GM21529 (cell line): ENCODE data around the gene CA12.

ENCODE experiments used
- ATAC-seq: cut with Tn5 transposase; IDR thresholded peaks from one replicate; pipeline ENCODE4 v1.9.1; 2021; ENCODE audit not compliant: unreplicated experiment

Gene CA12

DNA sequence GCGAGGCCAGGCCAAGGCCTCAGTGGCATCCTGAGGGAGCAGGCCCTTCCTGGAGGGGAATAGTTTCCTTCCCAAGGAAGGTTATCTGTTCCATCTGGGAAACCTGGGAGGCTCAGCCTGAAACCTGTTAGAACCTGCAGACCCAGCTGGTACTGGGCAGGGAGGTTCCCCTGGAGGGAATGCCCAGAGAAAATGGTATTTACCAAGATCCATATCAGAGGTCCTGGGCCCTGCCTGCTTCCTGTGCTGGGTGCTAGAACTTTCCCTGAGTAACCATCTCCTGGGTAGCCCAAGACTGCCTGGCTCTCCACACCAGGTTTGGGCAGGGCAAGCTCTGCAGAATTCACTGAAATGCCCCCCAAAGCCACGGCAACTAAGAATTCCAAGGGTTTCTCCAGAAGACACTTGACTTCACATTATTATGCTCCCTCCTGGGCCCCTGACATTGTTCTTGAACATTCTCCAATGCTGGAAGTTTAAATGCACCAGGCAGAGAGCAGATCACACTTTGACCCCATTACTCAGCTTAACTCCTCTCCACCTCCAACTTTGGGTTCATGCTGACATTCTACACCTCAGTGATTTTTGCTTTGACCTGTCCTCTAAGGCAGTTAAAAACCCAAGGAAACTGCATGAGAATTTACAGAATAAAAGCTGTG lies 2.0 kb downstream of the CA12 start:
- no peak for ATAC-seq

DNA sequence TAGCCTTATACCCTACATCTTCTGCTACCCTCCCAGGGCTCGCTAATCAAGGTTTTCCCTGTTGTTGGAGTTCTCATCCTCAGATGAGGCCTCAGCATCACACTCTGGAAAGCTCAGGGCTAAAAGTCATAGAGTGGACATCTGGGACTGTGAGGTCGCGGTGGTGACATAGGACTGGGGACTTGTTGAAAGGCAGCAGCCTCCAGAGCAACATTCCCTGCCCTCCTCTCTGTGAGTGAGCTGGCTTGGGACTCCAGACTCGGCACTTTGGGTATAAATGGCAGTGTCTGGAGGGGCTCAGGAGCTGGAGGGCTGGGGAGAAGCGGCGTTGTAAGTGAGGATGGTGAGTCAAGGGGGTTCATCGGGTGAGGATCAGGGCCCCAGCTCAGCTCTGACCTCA lies 2.7 kb downstream of the CA12 start:
- no peak for ATAC-seq

- ATAC-seq, result no peak
These were observed 6.7 kb downstream of the CA12 start for GRCh38 chr15:63374686-63375520.

- ATAC-seq, result no peak
These were observed 7.6 kb downstream of the CA12 start for GRCh38 chr15:63373866-63374548.

DNA sequence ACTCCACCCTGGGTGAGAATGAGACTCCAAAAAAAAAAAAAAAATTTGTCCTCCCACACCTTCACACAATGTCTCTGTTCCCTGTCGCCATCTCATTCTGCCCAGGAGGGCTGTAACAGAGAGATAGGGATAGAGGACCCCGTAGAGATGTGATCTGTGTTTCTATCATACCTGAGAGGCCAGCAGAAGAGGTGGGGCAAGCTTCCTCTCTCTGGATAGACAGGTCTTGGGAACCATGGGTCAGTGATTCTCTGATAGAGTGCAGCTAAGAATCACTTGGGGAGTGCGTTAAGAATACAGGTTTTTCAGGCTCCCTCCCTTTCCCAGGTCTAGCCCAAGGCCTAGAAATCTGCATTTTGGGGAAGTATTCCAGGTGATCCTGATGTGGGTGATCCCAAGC lies 8.3 kb downstream of the CA12 start:
- ATAC-seq, result no peak

GRCh38 chr15:63372753-63373152 lies 8.9 kb downstream of the CA12 start:
- no peak for ATAC-seq

GRCh38 chr15:63372018-63372705 lies 9.5 kb downstream of the CA12 start:
- no peak for ATAC-seq

- ATAC-seq, result no peak
These were observed 10.2 kb downstream of the CA12 start for GRCh38 chr15:63371297-63371918.

DNA sequence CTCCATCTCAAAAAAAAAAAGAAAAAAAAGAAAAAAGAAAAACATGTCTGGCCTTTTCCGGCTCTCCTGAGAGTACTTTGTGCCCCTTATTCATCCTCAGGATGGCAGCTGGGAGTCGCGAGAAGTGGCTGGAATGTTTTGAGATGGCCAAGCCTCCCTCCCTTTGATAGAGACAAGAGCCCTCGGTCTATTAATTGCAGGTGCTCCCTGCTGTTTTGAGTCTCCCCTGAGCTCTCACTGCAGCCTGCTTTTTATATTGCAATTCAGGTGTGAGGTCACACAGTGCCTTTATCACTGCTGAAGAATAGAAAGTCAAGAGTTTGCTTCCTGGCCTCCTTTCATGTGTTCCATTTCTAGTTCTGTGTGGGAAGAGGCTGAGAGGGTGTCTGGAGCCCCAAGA lies 10.9 kb downstream of the CA12 start:
- ATAC-seq, result no peak

DNA sequence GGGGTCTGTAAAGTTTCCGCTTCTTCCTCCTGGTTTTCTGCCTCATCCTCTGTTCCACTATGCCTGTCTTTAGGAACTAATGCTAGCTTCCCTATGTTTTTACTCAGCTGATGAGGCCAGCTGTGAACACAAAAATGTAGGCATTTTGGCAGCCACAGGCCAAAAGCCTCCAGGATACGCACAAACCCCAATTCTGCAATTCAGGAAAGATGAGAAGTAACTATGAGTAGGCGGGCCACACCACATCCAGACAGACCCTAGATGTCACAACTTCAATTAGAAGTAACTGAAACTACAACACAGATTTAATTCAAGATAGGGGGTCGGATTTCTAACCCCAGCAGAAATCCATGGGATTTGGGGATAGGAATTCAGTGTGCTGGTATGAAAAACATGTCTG lies 11.9 kb downstream of the CA12 start:
- no peak for ATAC-seq

DNA sequence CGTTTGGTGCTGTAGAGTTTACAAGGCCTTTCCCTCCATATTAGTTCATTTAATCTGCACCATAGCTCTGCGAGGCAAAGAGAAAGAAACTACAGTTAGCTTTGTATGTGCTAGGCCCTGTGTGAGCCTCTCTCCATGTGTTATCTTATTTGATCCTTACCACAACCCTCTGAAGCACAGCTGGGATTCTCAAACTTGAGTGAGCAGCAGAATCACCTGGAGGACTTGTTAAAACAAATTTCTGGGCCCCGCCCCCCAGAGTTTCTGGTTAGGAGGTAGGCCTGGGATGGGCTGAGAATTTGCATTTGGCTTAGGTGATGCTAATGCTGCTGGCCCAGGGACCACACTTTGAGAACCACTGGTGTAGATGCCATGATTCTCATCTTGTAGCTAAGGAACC lies 12.3 kb downstream of the CA12 start:
- ATAC-seq, result no peak

- ATAC-seq, result no peak
These were observed 13.1 kb downstream of the CA12 start for GRCh38 chr15:63368503-63368902.

- ATAC-seq, result no peak
These were observed 13.7 kb downstream of the CA12 start for GRCh38 chr15:63367900-63368299.

DNA sequence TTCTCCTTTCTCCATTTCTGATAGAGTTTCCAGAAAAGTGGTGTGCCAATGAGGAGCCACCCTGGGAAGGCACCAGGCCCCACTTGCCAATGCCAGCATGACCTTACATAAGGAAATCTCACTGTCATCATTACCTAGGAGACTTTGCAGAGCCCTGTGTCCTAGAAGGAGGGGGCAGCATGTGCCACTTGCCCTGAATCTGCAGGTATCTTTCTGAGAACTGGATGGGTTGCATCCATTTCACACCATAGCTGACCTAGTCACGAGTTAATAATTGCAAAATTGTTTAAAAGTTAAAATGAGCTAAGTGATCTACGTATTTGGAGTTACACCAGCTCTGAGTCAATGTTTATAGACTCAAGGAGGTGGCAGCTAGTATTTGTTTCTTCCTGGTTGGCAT lies 14.3 kb downstream of the CA12 start:
- no peak for ATAC-seq

- no peak for ATAC-seq
These were observed 15.2 kb downstream of the CA12 start for GRCh38 chr15:63366451-63366850.

- no peak for ATAC-seq
These were observed 16.4 kb downstream of the CA12 start for GRCh38 chr15:63365273-63365680.

DNA sequence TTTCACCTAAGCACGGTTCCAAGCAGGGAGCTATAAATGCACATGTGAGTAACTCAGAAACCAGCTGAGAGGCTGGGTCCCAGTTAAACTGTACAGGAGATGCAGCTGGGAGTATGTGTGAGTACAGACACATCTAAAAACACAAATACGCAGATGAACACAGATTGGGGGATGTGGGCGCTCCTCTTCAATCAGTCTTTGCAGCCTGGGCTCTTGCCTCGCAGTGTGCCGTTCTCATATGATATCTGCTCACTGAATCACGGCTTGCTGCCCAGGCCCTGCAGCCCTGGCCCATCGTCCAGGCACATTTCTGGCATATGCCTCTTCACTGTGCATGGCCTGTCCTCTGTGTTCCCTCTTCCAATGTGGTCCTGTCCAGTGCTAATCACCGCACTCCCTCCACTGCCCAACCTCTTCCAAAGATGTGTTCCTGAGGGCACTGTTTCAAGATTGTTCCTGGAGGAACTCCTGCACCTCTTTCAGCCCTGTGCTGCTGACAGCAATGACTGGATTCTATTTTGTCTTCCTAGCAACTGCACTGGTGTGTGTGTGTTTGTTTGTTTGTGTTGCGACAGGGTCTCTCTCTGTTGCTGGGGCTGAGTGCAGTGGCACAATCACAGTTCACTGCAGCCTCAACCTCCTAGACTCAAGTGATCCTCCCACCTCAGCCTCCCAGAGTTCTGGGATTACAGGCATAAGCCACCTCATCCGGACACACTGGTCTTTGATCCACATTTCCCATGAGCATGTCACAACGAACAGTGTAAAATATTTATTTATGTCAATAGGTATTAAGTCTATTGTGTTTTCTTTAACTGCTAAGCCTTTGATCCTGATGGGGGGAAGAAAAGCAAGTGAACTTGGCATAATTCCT lies 17.0 kb downstream of the CA12 start:
- no peak for ATAC-seq

GRCh38 chr15:63363292-63363691 lies 18.4 kb downstream of the CA12 start:
- no peak for ATAC-seq

GRCh38 chr15:63362885-63363284 lies 18.8 kb downstream of the CA12 start:
- no peak for ATAC-seq

- no peak for ATAC-seq
These were observed 19.4 kb downstream of the CA12 start for GRCh38 chr15:63362196-63362595.
